BLaER1 treated with 17β-estradiol and CSF1 and Interleukin-3, amounts not matched to agents 10 nM and 100 nM (cell line): Measurements from ENCODE around the gene PIK3IP1.
A peak's percentile ranks its signal among the peaks of the same experiment; 100 is the strongest.
"Not testable (repeated sequence)": the region's sequence is repeated elsewhere in the genome, so short reads cannot be mapped to it uniquely, and the experiment has no call there.

Experiments
- H3K27ac ChIP-seq, 11 experiments: shearing (Covaris generic); formaldehyde crosslinking; 2 replicates each; pipeline ENCODE4 v1.8.1; 2022
- H3K27me3 ChIP-seq, 11 experiments: shearing (Covaris generic); formaldehyde crosslinking; 2 replicates each; pipeline ENCODE4 v1.8.1; 2022
- H3K36me3 ChIP-seq, 11 experiments: shearing (Covaris generic); formaldehyde crosslinking; 2 replicates each; pipeline ENCODE4 v1.8.1; 2022
- H3K4me1 ChIP-seq, 10 experiments: shearing (Covaris generic); formaldehyde crosslinking; 2 replicates each; pipeline ENCODE4 v1.8.1; 2022
- H3K4me2 ChIP-seq, 11 experiments: shearing (Covaris generic); formaldehyde crosslinking; 2 replicates each; pipeline ENCODE4 v1.8.1; 2022
- H3K4me3 ChIP-seq, 10 experiments: shearing (Covaris generic); formaldehyde crosslinking; 2 replicates each; pipeline ENCODE4 v1.8.1; 2022
- H3K9ac ChIP-seq, 11 experiments: shearing (Covaris generic); formaldehyde crosslinking; 2 replicates each; pipeline ENCODE4 v1.8.1; 2022
- H3K9me3 ChIP-seq, 11 experiments: shearing (Covaris generic); formaldehyde crosslinking; replicated peaks in 1 of 11; 2 replicates each; pipeline ENCODE4 v1.8.1; 2022
- H4K20me1 ChIP-seq, 11 experiments: shearing (Covaris generic); formaldehyde crosslinking; 2 replicates each; pipeline ENCODE4 v1.8.1; 2022
- Cebpa-rat ChIP-seq, 11 experiments: shearing (Covaris generic); IDR thresholded peaks; 2 replicates each; pipeline ENCODE4 v1.8.1; 2022

Gene PIK3IP1

GRCh38 chr22:31323578-31324550, 31.6 kb upstream of the PIK3IP1 start:
- Histone ChIP-seq H3K27me3 (no peaks in the 10 kb centered on the region), H3K4me2 (no peak overlapping the region), H3K4me1 (peaks cover 0 to 29% (median 23%) of the 10 kb centered on the region in 10 experiments; a peak in 13 of 20 replicates), H3K27ac (no peak overlapping the region), H4K20me1 (peaks cover 0 to 46% (median 28%) of the 10 kb centered on the region in 11 experiments; a peak in 17 of 22 replicates), H3K9ac (no peak overlapping the region), H3K4me3 (no peak overlapping the region), H3K36me3 (peaks cover 55 to 86% (median 69%) of the 10 kb centered on the region in 11 experiments), H3K9me3 (peaks cover 0 to 11% (median 0%) of the 10 kb centered on the region in 11 experiments; a peak in 1 of 22 replicates)
- TF ChIP-seq Cebpa-rat (IDR thresholded peaks at IDR 0.05): no peak

- no peak overlapping the region for H3K4me3 ChIP-seq
- peaks cover 0 to 3% (median 0%) of the 10 kb centered on the region in 11 experiments; a peak in 8 of 22 replicates for H3K9me3 ChIP-seq
- no peak overlapping the region for H3K9ac ChIP-seq
- H4K20me1 ChIP-seq: peaks cover 0 to 22% (median 8%) of the 10 kb centered on the region in 11 experiments; a peak in 11 of 22 replicates
- no peak overlapping the region for H3K4me2 ChIP-seq
- H3K27me3 ChIP-seq: no peaks in the 10 kb centered on the region
- TF ChIP-seq Cebpa-rat (IDR thresholded peaks at IDR 0.05): no peak
- peaks cover 31 to 61% (median 45%) of the 10 kb centered on the region in 11 experiments for H3K36me3 ChIP-seq
- H3K4me1 ChIP-seq: peaks cover 0 to 4% (median 1%) of the 10 kb centered on the region in 10 experiments; a peak in 9 of 20 replicates
- no peak overlapping the region for H3K27ac ChIP-seq
Observed at GRCh38 chr22:31321421-31321820, 29.1 kb upstream of the PIK3IP1 start.

- not testable (repeated sequence) for H3K27ac ChIP-seq, H3K27me3 ChIP-seq, H3K4me2 ChIP-seq, H3K9ac ChIP-seq, H3K4me1 ChIP-seq, H4K20me1 ChIP-seq, H3K4me3 ChIP-seq
- Histone ChIP-seq H3K36me3 (peaks cover 3 to 13% (median 7%) of the 10 kb centered on the region in 11 experiments; a peak in 6 of 22 replicates), H3K9me3 (peaks cover 14 to 26% (median 18%) of the 10 kb centered on the region in 11 experiments)
Observed at GRCh38 chr22:31314220-31314619, 21.9 kb upstream of the PIK3IP1 start.

- Histone ChIP-seq H3K4me1 (peaks cover 0 to 6% (median 5%) of the 10 kb centered on the region in 10 experiments; a peak in 14 of 20 replicates), H3K4me2 (no peak overlapping the region), H3K36me3 (peaks cover 3 to 13% (median 7%) of the 10 kb centered on the region in 11 experiments; a peak in 6 of 22 replicates), H4K20me1 (no peaks in the 10 kb centered on the region), H3K9ac (no peak overlapping the region), H3K27me3 (no peaks in the 10 kb centered on the region), H3K9me3 (peaks cover 14 to 26% (median 18%) of the 10 kb centered on the region in 11 experiments), H3K4me3 (no peak overlapping the region), H3K27ac (no peak overlapping the region)
- TF ChIP-seq Cebpa-rat (IDR thresholded peaks at IDR 0.05): no peak
Observed at GRCh38 chr22:31313366-31314147, 21.3 kb upstream of the PIK3IP1 start.

GRCh38 chr22:31308181-31308580, 15.9 kb upstream of the PIK3IP1 start:
- H3K27ac ChIP-seq: no peak overlapping the region

GRCh38 chr22:31305194-31305593, 12.9 kb upstream of the PIK3IP1 start:
- Histone ChIP-seq H3K9ac (no peak overlapping the region), H4K20me1 (no peaks in the 10 kb centered on the region), H3K4me1 (peaks cover 6 to 20% (median 15%) of the 10 kb centered on the region in 10 experiments; a peak in 19 of 20 replicates), H3K27ac (no peak overlapping the region), H3K9me3 (no peaks in the 10 kb centered on the region), H3K36me3 (no peaks in the 10 kb centered on the region), H3K27me3 (no peaks in the 10 kb centered on the region), H3K4me3 (no peak overlapping the region), H3K4me2 (no peak overlapping the region)
- no peak for TF ChIP-seq Cebpa-rat (IDR thresholded peaks at IDR 0.05)

More at GRCh38 chr22:31308181-31308580, 15.9 kb upstream of the PIK3IP1 start:
- H3K4me1 ChIP-seq: peaks cover 0 to 20% (median 15%) of the 10 kb centered on the region in 10 experiments; a peak in 15 of 20 replicates
- H3K9ac ChIP-seq: no peak overlapping the region
- peak overlapping the region in 7 of 11 experiments; percentile 18 to 61 (median 41); a peak in 9 of 22 replicates for H3K4me2 ChIP-seq
- no peaks in the 10 kb centered on the region for H3K9me3 ChIP-seq
- H4K20me1 ChIP-seq: no peaks in the 10 kb centered on the region
- no peak overlapping the region for H3K4me3 ChIP-seq
- TF ChIP-seq Cebpa-rat (IDR thresholded peaks at IDR 0.05): no peak
- H3K36me3 ChIP-seq: no peaks in the 10 kb centered on the region
- H3K27me3 ChIP-seq: no peaks in the 10 kb centered on the region

GRCh38 chr22:31302537-31302936, 10.2 kb upstream of the PIK3IP1 start:
- Histone ChIP-seq H3K9me3 (no peaks in the 10 kb centered on the region), H3K27me3 (no peaks in the 10 kb centered on the region), H3K9ac (no peak overlapping the region), H3K4me1 (peaks cover under 1 to 24% (median 9%) of the 10 kb centered on the region in 10 experiments; a peak in 16 of 20 replicates), H3K4me3 (no peak overlapping the region), H4K20me1 (no peaks in the 10 kb centered on the region), H3K4me2 (peak overlapping the region in 1 of 11 experiments; percentile 43; a peak in 2 of 22 replicates), H3K36me3 (no peaks in the 10 kb centered on the region), H3K27ac (no peak overlapping the region)
- no peak for TF ChIP-seq Cebpa-rat (IDR thresholded peaks at IDR 0.05)

- no peak for TF ChIP-seq Cebpa-rat (IDR thresholded peaks at IDR 0.05)
- H4K20me1 ChIP-seq: no peaks in the 10 kb centered on the region
- H3K9me3 ChIP-seq: no peaks in the 10 kb centered on the region
- H3K4me1 ChIP-seq: peaks cover 6 to 29% (median 12%) of the 10 kb centered on the region in 10 experiments; a peak in 17 of 20 replicates
- no peaks in the 10 kb centered on the region for H3K27me3 ChIP-seq
- H3K36me3 ChIP-seq: no peaks in the 10 kb centered on the region
- no peak overlapping the region for H3K9ac ChIP-seq
- H3K4me2 ChIP-seq: peak overlapping the region in 2 of 11 experiments; percentile 43 to 67; a peak in 5 of 22 replicates
- no peak overlapping the region for H3K4me3 ChIP-seq
- no peak overlapping the region for H3K27ac ChIP-seq
Observed at GRCh38 chr22:31302006-31302405, 9.7 kb upstream of the PIK3IP1 start.
